DOHH2 (cell line): ENCODE measurements around the gene MTHFSD.

Source experiments
- H3F3A ChIP-seq: fragments of 200-600 bp; sonication (generic), shearing (Covaris generic); 2 replicates; pipeline ENCODE4 v1.6.0; 2016; ENCODE audit warnings: antibody characterized with exemption, mild to moderate bottlenecking; ENCODE audit not compliant: control insufficient read depth, insufficient read depth
- H3K27ac ChIP-seq: fragments of 200-600 bp; sonication (generic); 2 replicates; pipeline ENCODE4 v1.5.1; 2014; ENCODE audit warnings: low read depth, mild to moderate bottlenecking, low read length, moderate library complexity
- H3K27me3 ChIP-seq: fragments of 200-600 bp; sonication (generic); 2 replicates; pipeline ENCODE4 v1.6.1; 2014; ENCODE audit warnings: mild to moderate bottlenecking, low read length, mixed read lengths; ENCODE audit not compliant: control insufficient read depth
- H3K36me3 ChIP-seq: fragments of 200-600 bp; sonication (generic); 2 replicates; pipeline ENCODE4 v1.6.1; 2014; ENCODE audit warnings: mild to moderate bottlenecking, low read length, moderate library complexity, mixed read lengths; ENCODE audit not compliant: control insufficient read depth
- H3K4me1 ChIP-seq: fragments of 200-600 bp; sonication (generic); 2 replicates; pipeline ENCODE4 v1.6.1; 2014; ENCODE audit warnings: mild to moderate bottlenecking, low read length, mixed read lengths; ENCODE audit not compliant: control insufficient read depth
- H3K4me2 ChIP-seq: fragments of 200-600 bp; sonication (generic); 2 replicates; pipeline ENCODE4 v1.6.0; 2014; ENCODE audit warnings: mild to moderate bottlenecking, low read length, moderate library complexity
- H3K4me3 ChIP-seq: fragments of 200-600 bp; sonication (generic); 2 replicates; pipeline ENCODE4 v1.5.1; 2014; ENCODE audit warnings: mild to moderate bottlenecking, low read length, mixed read lengths
- H3K79me2 ChIP-seq: fragments of 200-600 bp; sonication (generic); 2 replicates; pipeline ENCODE4 v1.6.1; 2014; ENCODE audit warnings: mild to moderate bottlenecking, low read length, mixed read lengths; ENCODE audit not compliant: control insufficient read depth
- H3K9me2 ChIP-seq: fragments of 200-600 bp; sonication (generic); replicated peaks from 2 replicates; pipeline ENCODE4 v1.6.1; 2014; ENCODE audit warnings: mild to moderate bottlenecking, low read length, mixed read lengths; ENCODE audit not compliant: control insufficient read depth
- H3K9me3 ChIP-seq: fragments of 200-600 bp; sonication (generic); 2 replicates; pipeline ENCODE4 v1.6.1; 2014; ENCODE audit warnings: antibody characterized with exemption, low read length, mixed read lengths; ENCODE audit not compliant: control insufficient read depth, insufficient read depth
- H4K20me1 ChIP-seq: fragments of 200-600 bp; sonication (generic); 2 replicates; pipeline ENCODE4 v1.6.0; 2014; ENCODE audit warnings: low read depth, mild to moderate bottlenecking, antibody characterized with exemption, low read length, moderate library complexity; ENCODE audit not compliant: control insufficient read depth, insufficient read depth
- CTCF ChIP-seq: fragments of 200-600 bp; sonication (generic); IDR thresholded peaks from one replicate; pipeline ENCODE4 v1.5.1; 2014; ENCODE audit warnings: antibody characterized with exemption, mild to moderate bottlenecking, low read depth, low read length; ENCODE audit not compliant: poor library complexity, severe bottlenecking
- EZH2phosphoT487 ChIP-seq: fragments of 200-600 bp; sonication (generic); IDR thresholded peaks from 2 replicates; pipeline ENCODE4 v1.6.1; 2017; ENCODE audit warnings: borderline replicate concordance, mild to moderate bottlenecking, antibody characterized with exemption, low read length, moderate library complexity, mixed read lengths

The MTHFSD gene

GRCh38 chr16:86502856-86503748 lies 51.9 kb downstream of the MTHFSD start:
- no peaks in the 10 kb centered on the region for H3K9me2 ChIP-seq
- TF ChIP-seq EZH2phosphoT487 = no peak
- no peak for TF ChIP-seq CTCF
- H3K27me3 ChIP-seq = peaks cover 52% of the 10 kb centered on the region
- no peaks in the 10 kb centered on the region for H3K79me2 ChIP-seq
- H3K9me3 ChIP-seq = no peaks in the 10 kb centered on the region
- no peaks in the 10 kb centered on the region for H3F3A ChIP-seq
- no peak overlapping the region for H3K4me2 ChIP-seq
- no peaks in the 10 kb centered on the region for H3K36me3 ChIP-seq
- H3K4me3 ChIP-seq = no peak overlapping the region
- no peaks in the 10 kb centered on the region for H4K20me1 ChIP-seq
- no peaks in the 10 kb centered on the region for H3K4me1 ChIP-seq
- no peak overlapping the region for H3K27ac ChIP-seq

- H3K36me3 ChIP-seq = no peaks in the 10 kb centered on the region
- no peaks in the 10 kb centered on the region for H3K79me2 ChIP-seq
- H3F3A ChIP-seq = no peaks in the 10 kb centered on the region
- H3K9me3 ChIP-seq = no peaks in the 10 kb centered on the region
- peaks cover 49% of the 10 kb centered on the region for H3K27me3 ChIP-seq
- no peaks in the 10 kb centered on the region for H3K4me1 ChIP-seq
- H3K9me2 ChIP-seq = no peaks in the 10 kb centered on the region
- H4K20me1 ChIP-seq = no peaks in the 10 kb centered on the region
- H3K4me3 ChIP-seq = no peak overlapping the region
- H3K27ac ChIP-seq = no peak overlapping the region
- no peak for TF ChIP-seq CTCF
- TF ChIP-seq EZH2phosphoT487 = no peak
- no peak overlapping the region for H3K4me2 ChIP-seq
These were observed 52.8 kb downstream of the MTHFSD start for GRCh38 chr16:86501989-86502855.

- H3K79me2 ChIP-seq = no peaks in the 10 kb centered on the region
- no peaks in the 10 kb centered on the region for H4K20me1 ChIP-seq
- H3K27me3 ChIP-seq = peaks cover 43% of the 10 kb centered on the region
- no peaks in the 10 kb centered on the region for H3K4me1 ChIP-seq
- TF ChIP-seq CTCF = no peak
- no peak for TF ChIP-seq EZH2phosphoT487
- no peak overlapping the region for H3K27ac ChIP-seq
- H3K9me2 ChIP-seq = no peaks in the 10 kb centered on the region
- no peaks in the 10 kb centered on the region for H3K36me3 ChIP-seq
- no peak overlapping the region for H3K4me3 ChIP-seq
- no peaks in the 10 kb centered on the region for H3F3A ChIP-seq
- no peak overlapping the region for H3K4me2 ChIP-seq
- no peaks in the 10 kb centered on the region for H3K9me3 ChIP-seq
These were observed 54.1 kb downstream of the MTHFSD start for GRCh38 chr16:86500708-86501510.
